Sigmoid colon (tissue), 7 donors: ENCODE results near the gene SSBP4. TPM values are rescaled to one million over a fixed set of nuclear protein-coding genes. Genes with fewer than 3 reads are reported as not detected.

Experiments
- DNase-seq: peaks from one replicate; pipeline ENCODE4 v3.0.0-alpha.2; 2019
- H3K27ac ChIP-seq, 4 donors: fragments of 200-600 bp; sonication (generic); one replicate each; pipeline ENCODE4 v1.5.1; 2016 to 2019; ENCODE audit warnings: mild to moderate bottlenecking in 1 of 4
- H3K27me3 ChIP-seq, 3 donors: fragments of 200-600 bp; sonication (generic); one replicate each; pipeline ENCODE4 v1.5.1; 2019; ENCODE audit warnings: mild to moderate bottlenecking in 1 of 3
- H3K36me3 ChIP-seq, 4 donors: fragments of 200-600 bp; sonication (generic); one replicate each; pipeline ENCODE4 v1.5.1; 2016 to 2019
- H3K4me1 ChIP-seq, 4 donors: fragments of 200-600 bp; sonication (generic); one replicate each; pipeline ENCODE4 v1.5.1; 2017 to 2019
- H3K4me3 ChIP-seq, 4 donors: fragments of 200-600 bp; sonication (generic); one replicate each; pipeline ENCODE4 v1.5.1; 2017 to 2019; ENCODE audit warnings: mild to moderate bottlenecking in 2 of 4, moderate library complexity in 1 of 4
- H3K9me3 ChIP-seq, 4 donors: fragments of 200-600 bp in 3 of 4; sonication (generic) in 3 of 4; one replicate each; pipeline versions ENCODE4 v1.5.1 to v1.6.1; 2013 to 2019
- EP300 ChIP-seq, 4 donors: sonication (generic); formaldehyde crosslinking; IDR thresholded peaks; one replicate each; pipeline ENCODE4 v1.6.1; 2017; ENCODE audit warnings: antibody characterized with exemption in 4 of 4
- POLR2A ChIP-seq, 2 donors: fragments of 450-650 bp; IDR thresholded peaks; one replicate each; pipeline ENCODE4 v1.6.1; 2016; ENCODE audit warnings: antibody characterized with exemption in 2 of 2, mild to moderate bottlenecking in 2 of 2, moderate library complexity in 2 of 2
- POLR2AphosphoS5 ChIP-seq, 4 donors: sonication (generic); formaldehyde crosslinking; IDR thresholded peaks; one replicate each; pipeline ENCODE4 v1.6.1; 2017; ENCODE audit warnings: antibody characterized with exemption in 4 of 4
- WGBS, 2 donors: extraction: QIAGEN DNeasy Blood & Tissue Kit; methylation state at CpG; one replicate each; pipeline ENCODE4 v1.1.7; 2013; 5-methylcytosine and 5-hydroxymethylcytosine counted together
- intact Hi-C: fragments of 100-400 bp; cut with DNase I; formaldehyde crosslinking; loops from one replicate; pipeline ENCODE4 v1.15.1; 2023
- polyA plus RNA-seq, 3 donors: library from polyadenylated mRNA; stranded (reverse); fragments of 200-250 nt; gene quantifications; one replicate each; pipeline ENCODE4 v1.2.3, GENCODE V29; 2013
- total RNA-seq, 4 donors: library from RNA; depleted of rRNA; stranded (reverse); fragments of >200 nt; gene quantifications; one replicate each; pipeline ENCODE4 v1.1.0, GENCODE V29; 2016
- TF ChIP-seq, protein P1 (sequence below), 4 experiments: fragments of 450-650 bp in 3 of 4; fragments of 200-600 bp in 1 of 4; IDR thresholded peaks; one replicate each; pipeline ENCODE4 v1.5.1; 2016 to 2019; ENCODE audit warnings: antibody characterized with exemption in 4 of 4, mild to moderate bottlenecking in 3 of 4, moderate library complexity in 2 of 4
- donor health status: healthy with polysubstance abuse.
- donor health status: Bipolar disorder and iron deficiency.
- donor health status: healthy.

Gene SSBP4
- total and polyA plus RNA-seq, 7 donors: 13.9 to 71.4 (median 52.4) TPM

DNA sequence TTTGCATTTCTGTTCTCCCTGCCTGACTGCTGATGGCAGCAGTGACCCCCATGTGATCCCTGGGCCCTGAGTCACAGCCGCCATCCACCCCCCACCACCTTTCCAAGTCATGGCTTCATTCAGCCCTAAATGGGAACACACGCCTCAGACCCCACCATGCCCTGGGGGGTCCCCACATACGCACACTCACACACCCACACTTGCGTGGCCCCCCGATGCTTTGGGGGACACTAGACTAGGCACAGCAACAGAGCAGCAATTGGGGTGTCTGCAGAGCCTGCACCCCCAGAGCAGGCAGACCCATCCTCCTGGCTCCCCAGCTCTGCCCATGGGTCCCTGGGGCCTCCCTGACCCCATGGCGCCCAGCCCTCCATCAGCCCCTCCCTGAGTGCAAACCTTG lies 24.2 kb downstream of the SSBP4 start:
- peaks cover 0 to 13% (median 7%) of the 10 kb centered on the region in 3 donors for H3K27me3 ChIP-seq
- DNase-seq: no peak
- peaks cover 0 to 9% (median 7%) of the 10 kb centered on the region in 4 donors for H3K4me1 ChIP-seq
- intact Hi-C loops: no loop called here
- H3K36me3 ChIP-seq: peaks cover 16 to 55% (median 44%) of the 10 kb centered on the region in 4 donors
- 97 to 98% methylated on average over 6 of the region's 6 CpGs for WGBS, 2 donors
- TF ChIP-seq POLR2A (IDR thresholded peaks at IDR 0.05) (no peak), POLR2AphosphoS5 (IDR thresholded peaks at IDR 0.05) (no peak), EP300 (IDR thresholded peaks at IDR 0.05) (no peak)
- TF ChIP-seq, protein P1, sequence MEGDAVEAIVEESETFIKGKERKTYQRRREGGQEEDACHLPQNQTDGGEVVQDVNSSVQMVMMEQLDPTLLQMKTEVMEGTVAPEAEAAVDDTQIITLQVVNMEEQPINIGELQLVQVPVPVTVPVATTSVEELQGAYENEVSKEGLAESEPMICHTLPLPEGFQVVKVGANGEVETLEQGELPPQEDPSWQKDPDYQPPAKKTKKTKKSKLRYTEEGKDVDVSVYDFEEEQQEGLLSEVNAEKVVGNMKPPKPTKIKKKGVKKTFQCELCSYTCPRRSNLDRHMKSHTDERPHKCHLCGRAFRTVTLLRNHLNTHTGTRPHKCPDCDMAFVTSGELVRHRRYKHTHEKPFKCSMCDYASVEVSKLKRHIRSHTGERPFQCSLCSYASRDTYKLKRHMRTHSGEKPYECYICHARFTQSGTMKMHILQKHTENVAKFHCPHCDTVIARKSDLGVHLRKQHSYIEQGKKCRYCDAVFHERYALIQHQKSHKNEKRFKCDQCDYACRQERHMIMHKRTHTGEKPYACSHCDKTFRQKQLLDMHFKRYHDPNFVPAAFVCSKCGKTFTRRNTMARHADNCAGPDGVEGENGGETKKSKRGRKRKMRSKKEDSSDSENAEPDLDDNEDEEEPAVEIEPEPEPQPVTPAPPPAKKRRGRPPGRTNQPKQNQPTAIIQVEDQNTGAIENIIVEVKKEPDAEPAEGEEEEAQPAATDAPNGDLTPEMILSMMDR (IDR thresholded peaks at IDR 0.05): no peak
- no peak overlapping the region for H3K27ac ChIP-seq
- no peaks in the 10 kb centered on the region for H3K9me3 ChIP-seq
- no peak overlapping the region for H3K4me3 ChIP-seq

DNA sequence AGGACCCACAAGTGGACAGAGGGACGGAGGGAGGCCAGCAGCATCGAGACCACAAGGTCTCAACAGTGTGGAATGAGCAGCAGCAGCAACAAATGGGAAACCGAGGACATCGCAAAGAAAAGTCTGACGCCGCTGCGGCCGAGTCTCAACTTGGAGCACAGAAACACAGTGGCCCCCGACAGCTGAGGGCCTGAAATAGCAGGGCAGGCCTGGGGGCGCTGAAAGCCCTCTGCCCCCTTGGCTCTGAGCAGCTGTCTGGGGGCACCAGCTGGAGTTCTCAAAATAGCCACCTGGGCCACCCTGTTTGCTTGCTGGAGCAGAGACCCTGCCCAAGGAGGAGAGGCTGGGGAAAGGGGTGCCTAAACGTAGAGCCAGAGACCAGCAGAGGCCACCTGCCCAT lies 24.6 kb downstream of the SSBP4 start:
- intact Hi-C loops: no loop called here
- Histone ChIP-seq H3K9me3 (no peaks in the 10 kb centered on the region), H3K36me3 (peaks cover 16 to 60% (median 45%) of the 10 kb centered on the region in 4 donors), H3K27me3 (peaks cover 0 to 8% (median 3%) of the 10 kb centered on the region in 3 donors), H3K4me3 (no peak overlapping the region), H3K27ac (no peak overlapping the region), H3K4me1 (peaks cover 0 to 5% (median 3%) of the 10 kb centered on the region in 4 donors)
- TF ChIP-seq POLR2A (IDR thresholded peaks at IDR 0.05) (no peak), EP300 (IDR thresholded peaks at IDR 0.05) (no peak), POLR2AphosphoS5 (IDR thresholded peaks at IDR 0.05) (no peak)
- TF ChIP-seq, protein P1 (IDR thresholded peaks at IDR 0.05): no peak
- DNase-seq: no peak
- WGBS, 2 donors: 93 to 94% methylated on average over 11 of the region's 11 CpGs

DNA sequence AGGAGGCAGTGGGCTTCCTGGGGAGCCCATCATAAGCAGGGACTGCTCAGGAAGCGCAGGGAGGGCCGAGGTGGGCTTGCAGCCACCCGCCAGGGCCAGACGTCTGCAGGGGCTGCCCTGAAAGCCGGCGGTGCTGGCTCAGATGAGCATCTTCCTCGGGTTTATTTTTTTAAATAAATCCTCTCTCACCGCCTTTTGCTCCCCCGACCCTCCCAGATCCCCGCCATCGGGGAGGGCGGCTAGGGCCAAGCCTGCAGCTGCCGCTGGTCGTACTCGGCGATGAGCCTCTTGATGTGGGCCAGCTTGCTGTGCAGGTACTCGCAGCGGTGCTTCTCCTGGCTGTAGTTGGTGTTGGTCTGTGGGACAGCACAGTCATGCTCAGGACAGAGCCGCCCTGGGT lies 25.3 kb downstream of the SSBP4 start:
- Histone ChIP-seq H3K4me1 (no peaks in the 10 kb centered on the region), H3K27me3 (peaks cover 0 to 2% (median 0%) of the 10 kb centered on the region in 3 donors), H3K27ac (no peak overlapping the region), H3K36me3 (peaks cover 16 to 66% (median 49%) of the 10 kb centered on the region in 4 donors), H3K9me3 (no peaks in the 10 kb centered on the region), H3K4me3 (no peak overlapping the region)
- 94 to 96% methylated on average over 19 of the region's 19 CpGs for WGBS, 2 donors
- intact Hi-C loops: no loop called here
- no peak for TF ChIP-seq EP300 (IDR thresholded peaks at IDR 0.05)
- no peak for TF ChIP-seq POLR2A (IDR thresholded peaks at IDR 0.05)
- TF ChIP-seq POLR2AphosphoS5 (IDR thresholded peaks at IDR 0.05): no peak
- TF ChIP-seq, protein P1 (IDR thresholded peaks at IDR 0.05): no peak
- no peak for DNase-seq

DNA sequence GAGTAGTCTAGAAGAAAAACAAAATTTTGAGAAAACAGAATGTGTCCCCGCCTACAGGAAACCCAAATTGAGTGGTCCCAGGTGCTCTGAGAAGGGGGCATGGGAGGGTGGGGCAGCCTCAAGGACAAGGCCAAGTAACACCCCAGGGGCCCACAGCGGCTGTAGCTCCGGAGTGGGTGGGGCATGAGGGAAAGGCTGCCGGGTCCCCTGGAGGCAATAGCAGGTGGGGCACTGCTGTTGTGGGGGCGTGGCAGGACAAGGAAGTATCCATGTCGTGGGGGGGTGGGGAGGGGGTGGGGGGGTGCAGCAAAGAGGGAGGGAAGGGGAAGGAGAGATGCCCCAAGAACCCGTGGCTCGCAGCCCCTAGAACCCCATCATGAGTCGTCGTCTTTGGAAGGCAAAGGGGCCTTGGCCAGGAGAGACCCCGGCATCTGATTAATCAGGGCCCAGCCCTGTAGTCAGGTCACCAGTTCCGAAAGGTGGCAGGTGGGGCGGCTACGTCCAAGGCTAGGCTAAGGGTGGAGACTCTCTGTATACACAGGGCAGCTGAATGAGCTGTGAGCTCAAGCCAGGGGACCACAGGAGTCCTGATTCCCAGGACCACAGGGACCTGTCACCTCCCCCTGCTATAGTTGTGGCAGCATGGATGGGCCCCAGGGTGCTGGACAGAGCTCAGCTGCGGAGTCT lies 26.2 kb downstream of the SSBP4 start:
- DNase-seq: no peak
- Histone ChIP-seq H3K36me3 (peaks cover 22 to 75% (median 58%) of the 10 kb centered on the region in 4 donors), H3K27me3 (no peaks in the 10 kb centered on the region), H3K4me1 (no peaks in the 10 kb centered on the region), H3K4me3 (no peak overlapping the region), H3K9me3 (no peaks in the 10 kb centered on the region), H3K27ac (no peak overlapping the region)
- WGBS, 2 donors: 31 to 74% methylated on average over 15 of the region's 15 CpGs
- intact Hi-C loops: no loop called here
- no peak for TF ChIP-seq POLR2A (IDR thresholded peaks at IDR 0.05)

DNA sequence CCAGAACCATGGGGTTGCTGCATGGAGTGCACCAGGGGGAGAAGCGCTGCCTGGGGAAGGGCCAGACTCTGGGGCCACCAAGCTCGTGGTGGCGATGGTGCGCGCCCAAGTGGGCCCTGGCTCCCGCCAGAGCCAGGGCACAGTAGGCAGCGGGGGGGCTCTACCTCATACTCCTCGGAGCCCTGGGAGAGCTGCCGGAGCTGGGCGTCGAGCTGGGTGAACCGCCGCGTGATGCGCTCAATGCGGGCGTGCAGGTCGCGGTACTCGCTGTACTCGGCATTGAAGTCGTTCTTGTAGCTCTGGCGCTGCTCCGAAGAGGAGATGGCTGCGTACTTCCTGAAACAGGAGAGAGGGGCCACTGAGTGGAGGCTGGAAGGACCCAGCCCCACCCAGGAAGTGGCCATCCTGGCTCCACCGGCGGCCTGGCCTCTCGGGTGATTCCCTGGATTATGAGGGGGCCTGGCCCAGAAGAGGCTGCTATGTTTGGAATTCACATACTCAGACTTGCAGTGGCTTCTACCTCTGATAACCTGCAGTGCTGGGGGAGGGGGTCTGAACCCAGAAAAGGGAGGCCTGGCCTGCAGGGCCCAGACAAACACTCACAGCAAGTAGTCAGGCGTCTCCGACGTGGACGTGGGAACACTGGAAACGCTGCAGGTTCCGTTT lies 27.1 kb downstream of the SSBP4 start:
- Histone ChIP-seq H3K4me3 (no peak overlapping the region), H3K4me1 (peaks cover 0 to 8% (median 6%) of the 10 kb centered on the region in 4 donors), H3K27me3 (no peaks in the 10 kb centered on the region), H3K9me3 (no peaks in the 10 kb centered on the region), H3K36me3 (peaks cover 25 to 80% (median 63%) of the 10 kb centered on the region in 4 donors), H3K27ac (no peak overlapping the region)
- intact Hi-C loops: no loop called here
- TF ChIP-seq, protein P1 (IDR thresholded peaks at IDR 0.05): no peak
- TF ChIP-seq POLR2AphosphoS5 (IDR thresholded peaks at IDR 0.05) (no peak), POLR2A (IDR thresholded peaks at IDR 0.05) (no peak), EP300 (IDR thresholded peaks at IDR 0.05) (no peak)
- DNase-seq: no peak
- 90 to 91% methylated on average over 34 of the region's 34 CpGs for WGBS, 2 donors
